Measurements from ENCODE around the gene FBL.
A peak's percentile ranks its signal among the peaks of the same experiment; 100 is the strongest.

FBL gene

DNA sequence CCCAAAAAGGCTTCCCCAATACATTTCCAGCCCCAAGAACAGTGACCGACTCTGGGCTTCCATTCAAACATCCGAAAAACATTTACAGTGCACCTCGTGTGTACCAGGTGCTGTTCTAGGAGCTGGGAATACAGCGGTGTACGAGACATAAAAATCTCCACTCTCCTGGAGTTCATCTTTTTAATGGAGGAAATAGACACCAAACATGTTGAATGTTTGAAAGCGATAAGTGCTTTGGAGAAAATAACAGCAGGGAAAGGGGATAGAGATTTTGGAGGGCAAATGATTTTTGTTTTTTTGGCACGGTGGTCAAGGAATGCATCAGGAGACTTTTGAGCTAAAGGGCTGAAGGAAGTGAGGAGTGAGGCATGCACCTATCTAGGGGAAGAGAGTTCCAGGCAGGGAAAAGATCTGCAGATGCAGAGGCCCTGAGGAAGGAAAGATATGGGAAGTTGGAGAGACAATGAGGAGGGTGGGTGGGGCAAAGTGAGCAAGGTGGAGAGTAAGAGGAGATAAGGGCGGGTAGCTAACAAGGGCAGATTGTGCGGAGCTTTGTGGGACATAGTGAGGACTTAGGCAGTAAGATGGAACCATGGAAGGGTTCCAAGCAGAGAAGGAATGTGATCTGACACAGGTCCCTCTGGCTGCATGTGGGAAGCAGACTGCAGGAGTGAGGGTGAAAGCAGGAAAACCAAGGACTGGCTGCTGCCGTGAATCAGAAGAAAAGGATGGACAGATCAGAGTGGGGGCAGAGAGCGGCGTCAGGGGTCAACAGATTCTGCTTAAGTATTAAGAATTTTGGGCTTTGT is 703 bp upstream of the FBL start:
- TF ChIP-seq, protein P1, sequence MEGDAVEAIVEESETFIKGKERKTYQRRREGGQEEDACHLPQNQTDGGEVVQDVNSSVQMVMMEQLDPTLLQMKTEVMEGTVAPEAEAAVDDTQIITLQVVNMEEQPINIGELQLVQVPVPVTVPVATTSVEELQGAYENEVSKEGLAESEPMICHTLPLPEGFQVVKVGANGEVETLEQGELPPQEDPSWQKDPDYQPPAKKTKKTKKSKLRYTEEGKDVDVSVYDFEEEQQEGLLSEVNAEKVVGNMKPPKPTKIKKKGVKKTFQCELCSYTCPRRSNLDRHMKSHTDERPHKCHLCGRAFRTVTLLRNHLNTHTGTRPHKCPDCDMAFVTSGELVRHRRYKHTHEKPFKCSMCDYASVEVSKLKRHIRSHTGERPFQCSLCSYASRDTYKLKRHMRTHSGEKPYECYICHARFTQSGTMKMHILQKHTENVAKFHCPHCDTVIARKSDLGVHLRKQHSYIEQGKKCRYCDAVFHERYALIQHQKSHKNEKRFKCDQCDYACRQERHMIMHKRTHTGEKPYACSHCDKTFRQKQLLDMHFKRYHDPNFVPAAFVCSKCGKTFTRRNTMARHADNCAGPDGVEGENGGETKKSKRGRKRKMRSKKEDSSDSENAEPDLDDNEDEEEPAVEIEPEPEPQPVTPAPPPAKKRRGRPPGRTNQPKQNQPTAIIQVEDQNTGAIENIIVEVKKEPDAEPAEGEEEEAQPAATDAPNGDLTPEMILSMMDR (IDR thresholded peaks at IDR 0.05; ENCODE audit: low read length, missing control alignments) = no peak
- peak overlapping the region; percentile 93 for H3K4me3 ChIP-seq (replicated peaks; ENCODE audit: low read depth, low read length)
- DNase-seq (ENCODE audit: low read depth) = no peak

DNA sequence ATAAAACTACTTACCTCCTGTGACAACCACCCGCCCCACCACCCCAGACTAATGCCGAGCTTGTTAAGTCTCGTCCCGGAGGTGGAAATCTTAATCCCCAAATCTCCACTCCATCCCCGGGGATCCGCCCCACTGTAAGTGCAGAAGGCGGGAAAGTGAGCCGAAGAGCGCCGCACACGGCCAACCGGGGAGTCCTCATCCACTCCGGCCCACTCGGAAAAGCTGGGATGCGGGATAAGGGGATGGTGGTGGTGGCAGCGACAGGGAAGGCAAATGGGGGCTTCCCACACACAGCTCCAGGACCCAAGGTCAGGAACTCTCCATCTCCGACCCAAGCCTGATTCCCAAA is 621 bp downstream of the FBL start:
- TF ChIP-seq, protein P1 (IDR thresholded peaks at IDR 0.05; ENCODE audit: low read length, missing control alignments) = peak; percentile 15
- H3K4me3 ChIP-seq (replicated peaks; ENCODE audit: low read depth, low read length) = peak overlapping the region; percentile 93
- no peak for DNase-seq (ENCODE audit: low read depth)

DNA sequence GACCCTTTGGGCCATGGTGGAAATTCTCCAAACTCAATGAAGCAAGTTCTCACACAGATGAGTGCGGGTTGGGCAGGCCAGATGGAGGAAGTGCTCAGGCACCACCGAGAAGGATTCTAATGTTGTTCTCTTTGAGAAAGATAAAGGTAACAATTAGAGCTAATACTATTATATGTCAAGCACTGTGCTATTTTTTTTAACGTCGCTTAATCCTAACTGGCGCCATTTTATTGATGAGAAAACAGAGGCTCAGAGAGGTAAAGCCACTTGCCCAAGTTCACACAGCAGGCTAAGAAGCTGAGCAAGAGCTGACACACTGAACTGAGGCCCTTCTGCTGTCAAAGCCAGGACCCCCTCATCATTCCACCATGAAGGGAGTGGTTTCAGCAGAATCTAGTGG is 1.0 kb downstream of the FBL start:
- peak overlapping the region; percentile 93 for H3K4me3 ChIP-seq (replicated peaks; ENCODE audit: low read depth, low read length)
- TF ChIP-seq, protein P1 (IDR thresholded peaks at IDR 0.05; ENCODE audit: low read length, missing control alignments) = no peak
- no peak for DNase-seq (ENCODE audit: low read depth)

DNA sequence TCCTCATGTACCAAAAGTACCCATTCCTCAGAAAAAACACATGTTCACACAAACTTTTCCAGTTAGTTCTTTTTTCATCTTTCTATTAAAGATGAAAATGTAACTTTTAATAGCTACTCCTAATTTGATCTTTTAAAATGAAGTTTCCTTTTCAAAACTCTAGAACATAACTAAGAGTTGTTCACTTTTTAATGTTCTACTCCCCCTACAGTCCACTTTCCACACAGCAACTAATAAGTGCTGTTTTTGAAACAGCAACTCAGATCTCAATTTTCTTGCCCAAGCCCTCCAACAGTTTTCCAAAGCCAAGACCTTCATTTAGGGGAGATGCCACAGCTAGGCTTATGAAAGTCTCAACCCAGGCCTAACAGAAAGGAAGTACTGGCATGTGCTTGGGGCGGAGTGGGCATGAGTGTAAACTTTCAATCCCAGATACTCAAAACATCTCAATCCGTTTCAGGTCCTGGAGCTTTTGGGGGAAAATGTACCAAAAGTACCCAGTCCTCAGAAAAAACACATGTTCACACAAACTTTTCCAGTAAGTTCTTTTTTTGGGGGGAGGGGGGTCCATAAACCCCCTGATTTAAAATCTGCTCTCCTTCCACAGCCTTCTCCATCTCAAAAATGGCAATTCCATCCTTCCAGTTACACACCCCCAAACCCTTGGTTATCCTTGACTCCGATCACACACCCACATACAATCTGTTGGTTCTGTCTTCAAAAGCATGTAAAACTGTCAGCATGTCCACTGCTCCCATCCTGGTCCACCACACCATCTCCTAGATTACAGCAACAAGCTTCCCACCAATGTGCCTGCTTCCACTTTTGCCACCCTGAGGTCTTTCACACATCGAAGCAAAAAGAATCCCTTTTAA is 2.0 kb downstream of the FBL start:
- peak; percentile 73 for DNase-seq (ENCODE audit: low read depth)
- peak overlapping the region; percentile 93 for H3K4me3 ChIP-seq (replicated peaks; ENCODE audit: low read depth, low read length)
- TF ChIP-seq, protein P1 (IDR thresholded peaks at IDR 0.05; ENCODE audit: low read length, missing control alignments) = peak; percentile 74

DNA sequence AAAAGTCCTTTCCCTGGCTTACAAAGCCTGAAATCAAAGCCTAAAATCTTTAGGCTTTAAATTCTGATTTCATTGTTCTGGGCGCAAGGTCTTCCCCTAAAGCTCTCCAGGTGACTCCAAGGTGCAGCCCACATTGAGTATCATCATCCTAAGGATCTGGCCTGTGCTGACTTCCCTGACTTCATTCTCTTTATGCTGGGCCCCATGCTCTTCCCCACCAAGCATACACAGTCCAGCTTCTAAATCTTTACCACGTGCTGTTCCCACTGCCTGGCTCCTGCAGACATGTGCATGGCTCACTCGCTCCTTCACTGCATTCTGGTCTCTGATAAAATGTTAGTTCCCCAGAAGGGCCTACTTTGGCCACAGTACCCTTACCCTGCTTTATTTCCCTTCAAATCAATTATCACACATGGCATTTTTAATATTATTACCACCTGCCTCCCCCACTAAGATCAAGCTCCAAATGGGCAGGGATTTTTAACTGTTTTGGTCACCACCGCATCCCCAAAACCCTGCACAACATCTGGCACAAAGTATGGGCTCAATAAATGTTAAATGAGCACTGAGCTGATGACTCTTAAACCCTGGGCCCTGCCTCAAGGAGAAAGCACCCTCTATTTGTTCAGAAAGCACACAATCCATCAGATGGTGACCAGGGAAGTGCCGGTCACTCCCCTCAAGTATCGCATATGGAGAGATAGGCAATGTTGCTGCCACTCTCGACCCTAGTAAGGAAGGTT is 3.3 kb downstream of the FBL start:
- no peak overlapping the region for H3K4me3 ChIP-seq (replicated peaks; ENCODE audit: low read depth, low read length)
- DNase-seq (ENCODE audit: low read depth) = no peak
- TF ChIP-seq, protein P1 (IDR thresholded peaks at IDR 0.05; ENCODE audit: low read length, missing control alignments) = no peak

DNA sequence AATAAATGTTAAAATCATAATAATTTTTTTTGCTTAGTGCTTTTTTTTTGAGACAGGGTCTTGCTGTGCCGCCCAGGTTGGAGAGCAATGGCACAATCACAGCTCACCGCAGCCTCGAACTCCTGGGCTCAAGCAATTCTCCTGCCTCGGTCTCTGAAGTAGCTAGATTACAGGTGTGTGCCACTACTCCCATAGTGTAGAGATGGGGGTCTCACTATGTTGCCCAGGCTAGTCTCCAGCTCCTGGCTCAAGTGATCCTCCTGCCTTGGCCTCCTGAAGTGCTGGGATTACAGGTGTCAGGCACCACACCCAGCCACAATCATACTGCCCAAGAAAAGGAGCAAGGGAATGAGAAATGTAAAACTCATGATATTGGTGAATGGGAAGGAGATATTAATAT is 5.1 kb downstream of the FBL start:
- TF ChIP-seq, protein P1 (IDR thresholded peaks at IDR 0.05; ENCODE audit: low read length, missing control alignments) = no peak
- no peak overlapping the region for H3K4me3 ChIP-seq (replicated peaks; ENCODE audit: low read depth, low read length)
- DNase-seq (ENCODE audit: low read depth) = no peak

Measured in fibroblast of pulmonary artery (primary cell).